ENCODE measurements around the gene LRRC4.

- TF ChIP-seq CTCF (tag by site-specific recombination; IDR thresholded peaks at IDR 0.05) = peak; percentile 55; the same call in 1 of the 2 replicates
- TF ChIP-seq ZNF311 (tag by site-specific recombination; IDR thresholded peaks at IDR 0.05; ENCODE audit: borderline replicate concordance) = no peak
- no peak for TF ChIP-seq ZNF174 (tag by site-specific recombination; IDR thresholded peaks at IDR 0.05)
- no peak for TF ChIP-seq ZNF274 (IDR thresholded peaks at IDR 0.05; ENCODE audit: low read length)
- no peak for TF ChIP-seq ZNF274 (tag by site-specific recombination; IDR thresholded peaks at IDR 0.05; ENCODE audit: borderline replicate concordance)
- no peak for TF ChIP-seq AEBP2 (tag by site-specific recombination; IDR thresholded peaks at IDR 0.05; ENCODE audit: borderline replicate concordance)
- peak; percentile 19; the same call in 1 of the 2 replicates for TF ChIP-seq ZNF10 (tag by site-specific recombination; IDR thresholded peaks at IDR 0.05)
- TF ChIP-seq BCL11B (tag by site-specific recombination; IDR thresholded peaks at IDR 0.05; ENCODE audit: low read depth) = no peak
- TF ChIP-seq ZBTB49 (tag by site-specific recombination; IDR thresholded peaks at IDR 0.05; ENCODE audit: low read depth) = no peak
- no peak for TF ChIP-seq ZNF449 (tag by site-specific recombination; IDR thresholded peaks at IDR 0.05)
These were observed 816 bp upstream of the LRRC4 start for GRCh38 chr7:128031901-128032604.

All from HEK293 (cell line).